Testis (tissue), 3 donors: ENCODE data around the gene PSMD10. TPM values are rescaled to one million over a fixed set of nuclear protein-coding genes. Genes with fewer than 3 reads are reported as not detected.

Source experiments
- DNase-seq: peaks from one replicate; pipeline ENCODE4 v3.0.0-alpha.2; 2019
- H3K27ac ChIP-seq, 2 donors: fragments of 200-600 bp; sonication (generic); one replicate each; pipeline ENCODE4 v1.5.1; 2019
- H3K27me3 ChIP-seq: fragments of 200-600 bp; sonication (generic); one replicate; pipeline ENCODE4 v1.5.1; 2019
- H3K36me3 ChIP-seq: fragments of 200-600 bp; sonication (generic); one replicate; pipeline ENCODE4 v1.5.1; 2017; ENCODE audit warnings: low read depth; ENCODE audit errors: missing control alignments
- H3K4me1 ChIP-seq: fragments of 200-600 bp; sonication (generic); one replicate; pipeline ENCODE4 v1.5.1; 2019
- H3K4me3 ChIP-seq, 2 donors: fragments of 200-600 bp; sonication (generic); one replicate each; pipeline ENCODE4 v1.5.1; 2017 to 2019
- H3K9me3 ChIP-seq: fragments of 200-600 bp; sonication (generic); one replicate; pipeline ENCODE4 v1.5.1; 2017
- CTCF ChIP-seq, 3 experiments: fragments of 450-650 bp in 2 of 3; fragments of 200-600 bp in 1 of 3; sonication (generic) in 1 of 3; IDR thresholded peaks; one replicate each; pipeline ENCODE4 v1.5.1; 2016 to 2019; ENCODE audit warnings: antibody characterized with exemption in 3 of 3, mild to moderate bottlenecking in 2 of 3, moderate library complexity in 1 of 3
- POLR2A ChIP-seq: fragments of 450-650 bp; IDR thresholded peaks from one replicate; pipeline ENCODE4 v1.6.1; 2017; ENCODE audit warnings: antibody characterized with exemption, mild to moderate bottlenecking, moderate library complexity
- WGBS, 2 donors: methylation state at CpG; one replicate each; pipeline ENCODE4 v1.1.5; 2018; 5-methylcytosine and 5-hydroxymethylcytosine counted together
- intact Hi-C: fragments of 100-400 bp; cut with DNase I; formaldehyde crosslinking; loops from one replicate; pipeline ENCODE4 v1.15.1; 2023; ENCODE audit warnings: low total_unique reads
- polyA plus RNA-seq: library from polyadenylated mRNA; stranded (reverse); fragments of 350-450 nt; fragmentation: Illumina TruSeq; extraction: RNeasy Lipid Tissue Mini Kit (QIAGEN cat#74804); gene quantifications from one replicate; pipeline ENCODE4 v1.2.3, GENCODE V29; 2014; ENCODE audit warnings: low read depth, low replicate concordance; ENCODE audit not compliant: insufficient read depth
- total RNA-seq, 2 donors: library from RNA; depleted of rRNA; stranded (reverse); fragments of >200 nt; gene quantifications; one replicate each; pipeline ENCODE4 v1.2.3, GENCODE V29; 2016

The PSMD10 gene
- total and polyA plus RNA-seq, 3 donors from 2014 or later: 49.8 to 64.3 (median 53.4) TPM

GRCh38 chrX:108123591-108124366 lies 32.4 kb upstream of the PSMD10 start:
- no peaks in the 10 kb centered on the region for H3K4me1 ChIP-seq
- H3K4me3 ChIP-seq: no peak overlapping the region
- WGBS, 2 donors: 94 to 97% methylated on average over 3 of the region's 3 CpGs
- TF ChIP-seq CTCF (IDR thresholded peaks at IDR 0.05) (no peak), POLR2A (no peak)
- no peaks in the 10 kb centered on the region for H3K27me3 ChIP-seq
- no peaks in the 10 kb centered on the region for H3K9me3 ChIP-seq
- H3K27ac ChIP-seq: no peak overlapping the region
- H3K36me3 ChIP-seq: no peaks in the 10 kb centered on the region
- no peak for DNase-seq
- intact Hi-C loops: no loop called here

GRCh38 chrX:108122748-108123147 lies 31.4 kb upstream of the PSMD10 start:
- intact Hi-C loops: no loop called here
- no peaks in the 10 kb centered on the region for H3K4me1 ChIP-seq

DNA sequence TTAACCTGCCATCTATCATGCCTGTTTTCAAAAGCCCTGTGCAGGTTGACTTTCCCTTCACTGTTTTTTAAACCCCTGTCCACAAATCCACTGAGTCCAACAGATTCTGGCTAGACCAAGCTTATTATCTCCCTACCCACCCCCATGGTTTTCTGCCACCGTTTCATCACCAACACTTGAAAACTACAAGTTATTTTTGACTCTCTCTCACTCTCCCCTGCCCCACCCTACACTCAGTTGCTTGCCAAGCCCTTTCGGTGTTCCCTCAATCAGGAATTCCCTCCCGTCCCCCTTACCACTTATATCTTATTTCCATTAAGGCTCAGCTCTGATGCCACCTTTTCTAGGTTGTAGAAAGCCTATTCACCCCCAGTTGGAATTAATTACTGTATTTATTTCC lies 29.9 kb upstream of the PSMD10 start:
- no peaks in the 10 kb centered on the region for H3K27me3 ChIP-seq
- H3K27ac ChIP-seq: no peak overlapping the region
- H3K4me1 ChIP-seq: no peaks in the 10 kb centered on the region
- 68 to 86% methylated on average over 3 of the region's 3 CpGs for WGBS, 2 donors
- DNase-seq: no peak
- TF ChIP-seq POLR2A: no peak
- no peak for TF ChIP-seq CTCF (IDR thresholded peaks at IDR 0.05)
- H3K9me3 ChIP-seq: no peaks in the 10 kb centered on the region
- intact Hi-C loops: no loop called here
- no peak overlapping the region for H3K4me3 ChIP-seq
- no peaks in the 10 kb centered on the region for H3K36me3 ChIP-seq

More at GRCh38 chrX:108122748-108123147, 31.4 kb upstream of the PSMD10 start:
- 50 to 64% methylated on average over 1 to 2 of the region's 2 CpGs for WGBS, 2 donors
- Histone ChIP-seq H3K4me3 (no peak overlapping the region), H3K36me3 (no peaks in the 10 kb centered on the region), H3K9me3 (no peaks in the 10 kb centered on the region), H3K27me3 (no peaks in the 10 kb centered on the region), H3K27ac (no peak overlapping the region)
- TF ChIP-seq POLR2A (no peak), CTCF (IDR thresholded peaks at IDR 0.05) (no peak)
- no peak for DNase-seq

- 81 to 94% methylated on average over 2 to 3 of the region's 3 CpGs for WGBS, 2 donors
- no peak overlapping the region for H3K27ac ChIP-seq
These were observed 26.6 kb upstream of the PSMD10 start for GRCh38 chrX:108117988-108118387.

More at GRCh38 chrX:108117988-108118387, 26.6 kb upstream of the PSMD10 start:
- Histone ChIP-seq H3K36me3 (no peaks in the 10 kb centered on the region), H3K9me3 (no peaks in the 10 kb centered on the region), H3K27me3 (no peaks in the 10 kb centered on the region), H3K4me1 (no peaks in the 10 kb centered on the region), H3K4me3 (no peak overlapping the region)
- intact Hi-C loops: no loop called here
- DNase-seq: no peak
- no peak for TF ChIP-seq CTCF (IDR thresholded peaks at IDR 0.05)
- no peak for TF ChIP-seq POLR2A
